ENCODE measurements around the gene EPS15.

Gene EPS15

DNA sequence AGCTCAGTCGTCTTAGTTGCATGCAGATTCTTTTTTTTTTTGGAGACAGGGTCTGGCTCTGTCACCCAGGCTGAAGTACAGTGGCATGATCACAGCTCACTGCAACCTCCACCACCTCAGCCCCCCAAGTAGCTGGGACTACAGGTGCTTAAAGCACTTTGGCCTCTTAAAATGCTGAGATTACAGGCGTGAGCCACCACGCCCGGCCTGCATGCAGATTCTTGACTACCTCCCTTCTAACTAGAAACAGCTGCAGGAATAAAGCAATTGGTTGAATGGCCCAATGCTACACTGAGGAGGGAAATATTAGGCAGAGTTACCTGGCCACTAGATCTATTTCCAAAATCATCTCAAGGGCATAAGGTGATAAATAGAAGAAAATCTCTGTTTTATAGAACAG, 159.2 kb downstream of the EPS15 start:
- ATAC-seq = no peak
- no peak for TF ChIP-seq GLIS3 (CRISPR knock-in tag; IDR thresholded peaks at IDR 0.05)

DNA sequence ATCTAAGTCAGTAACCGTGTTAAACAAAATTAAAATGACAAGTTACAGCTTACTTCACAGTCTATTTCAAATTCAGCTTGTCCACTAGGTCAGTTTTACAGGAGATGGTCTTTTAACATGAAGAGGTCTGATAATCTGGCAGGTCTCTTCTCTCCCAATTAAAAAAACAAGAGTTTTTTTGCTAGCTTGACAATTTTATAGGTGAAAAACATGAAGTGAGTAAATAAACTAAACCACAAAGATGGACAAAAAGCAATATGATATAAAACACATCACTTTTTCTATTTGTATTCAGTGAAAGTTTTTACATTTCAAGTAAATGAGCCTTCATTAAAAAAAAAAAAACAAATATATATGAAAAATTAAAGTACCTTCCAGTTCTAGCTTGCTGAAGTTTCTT, 163.7 kb downstream of the EPS15 start:
- TF ChIP-seq PPARA (CRISPR knock-in tag; IDR thresholded peaks at IDR 0.05; ENCODE audit: borderline replicate concordance) (no peak), ISL1 (CRISPR knock-in tag; IDR thresholded peaks at IDR 0.05) (no peak), TCF4 (CRISPR knock-in tag; IDR thresholded peaks at IDR 0.05; ENCODE audit: borderline replicate concordance) (no peak), BACH2 (CRISPR knock-in tag; IDR thresholded peaks at IDR 0.05; ENCODE audit: borderline replicate concordance) (no peak), ESRRG (CRISPR knock-in tag; IDR thresholded peaks at IDR 0.05) (no peak), ZC3H10 (CRISPR knock-in tag; IDR thresholded peaks at IDR 0.05) (no peak), ZNF70 (CRISPR knock-in tag; IDR thresholded peaks at IDR 0.05) (no peak), ARNTL (CRISPR knock-in tag; IDR thresholded peaks at IDR 0.05; ENCODE audit: borderline replicate concordance, low read depth) (no peak), RARB (CRISPR knock-in tag; IDR thresholded peaks at IDR 0.05) (no peak), TOX (CRISPR knock-in tag; IDR thresholded peaks at IDR 0.05; ENCODE audit: borderline replicate concordance) (no peak), ZFP30 (CRISPR knock-in tag; IDR thresholded peaks at IDR 0.05) (no peak), OSR1 (CRISPR knock-in tag; IDR thresholded peaks at IDR 0.05) (no peak), ZFP3 (CRISPR knock-in tag; IDR thresholded peaks at IDR 0.05) (no peak), ZNF8 (CRISPR knock-in tag; IDR thresholded peaks at IDR 0.05) (no peak), SNAI2 (CRISPR knock-in tag; IDR thresholded peaks at IDR 0.05) (no peak)
- TF ChIP-seq, protein P1, sequence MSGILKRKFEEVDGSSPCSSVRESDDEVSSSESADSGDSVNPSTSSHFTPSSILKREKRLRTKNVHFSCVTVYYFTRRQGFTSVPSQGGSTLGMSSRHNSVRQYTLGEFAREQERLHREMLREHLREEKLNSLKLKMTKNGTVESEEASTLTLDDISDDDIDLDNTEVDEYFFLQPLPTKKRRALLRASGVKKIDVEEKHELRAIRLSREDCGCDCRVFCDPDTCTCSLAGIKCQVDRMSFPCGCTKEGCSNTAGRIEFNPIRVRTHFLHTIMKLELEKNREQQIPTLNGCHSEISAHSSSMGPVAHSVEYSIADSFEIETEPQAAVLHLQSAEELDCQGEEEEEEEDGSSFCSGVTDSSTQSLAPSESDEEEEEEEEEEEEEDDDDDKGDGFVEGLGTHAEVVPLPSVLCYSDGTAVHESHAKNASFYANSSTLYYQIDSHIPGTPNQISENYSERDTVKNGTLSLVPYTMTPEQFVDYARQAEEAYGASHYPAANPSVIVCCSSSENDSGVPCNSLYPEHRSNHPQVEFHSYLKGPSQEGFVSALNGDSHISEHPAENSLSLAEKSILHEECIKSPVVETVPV (CRISPR knock-in tag; IDR thresholded peaks at IDR 0.05) = no peak
- TF ChIP-seq, protein P2, sequence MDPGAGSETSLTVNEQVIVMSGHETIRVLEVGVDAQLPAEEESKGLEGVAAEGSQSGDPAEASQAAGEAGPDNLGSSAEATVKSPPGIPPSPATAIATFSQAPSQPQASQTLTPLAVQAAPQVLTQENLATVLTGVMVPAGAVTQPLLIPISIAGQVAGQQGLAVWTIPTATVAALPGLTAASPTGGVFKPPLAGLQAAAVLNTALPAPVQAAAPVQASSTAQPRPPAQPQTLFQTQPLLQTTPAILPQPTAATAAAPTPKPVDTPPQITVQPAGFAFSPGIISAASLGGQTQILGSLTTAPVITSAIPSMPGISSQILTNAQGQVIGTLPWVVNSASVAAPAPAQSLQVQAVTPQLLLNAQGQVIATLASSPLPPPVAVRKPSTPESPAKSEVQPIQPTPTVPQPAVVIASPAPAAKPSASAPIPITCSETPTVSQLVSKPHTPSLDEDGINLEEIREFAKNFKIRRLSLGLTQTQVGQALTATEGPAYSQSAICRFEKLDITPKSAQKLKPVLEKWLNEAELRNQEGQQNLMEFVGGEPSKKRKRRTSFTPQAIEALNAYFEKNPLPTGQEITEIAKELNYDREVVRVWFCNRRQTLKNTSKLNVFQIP (CRISPR knock-in tag; IDR thresholded peaks at IDR 0.05; ENCODE audit: borderline replicate concordance, low read depth) = no peak
- TF ChIP-seq, protein P3, sequence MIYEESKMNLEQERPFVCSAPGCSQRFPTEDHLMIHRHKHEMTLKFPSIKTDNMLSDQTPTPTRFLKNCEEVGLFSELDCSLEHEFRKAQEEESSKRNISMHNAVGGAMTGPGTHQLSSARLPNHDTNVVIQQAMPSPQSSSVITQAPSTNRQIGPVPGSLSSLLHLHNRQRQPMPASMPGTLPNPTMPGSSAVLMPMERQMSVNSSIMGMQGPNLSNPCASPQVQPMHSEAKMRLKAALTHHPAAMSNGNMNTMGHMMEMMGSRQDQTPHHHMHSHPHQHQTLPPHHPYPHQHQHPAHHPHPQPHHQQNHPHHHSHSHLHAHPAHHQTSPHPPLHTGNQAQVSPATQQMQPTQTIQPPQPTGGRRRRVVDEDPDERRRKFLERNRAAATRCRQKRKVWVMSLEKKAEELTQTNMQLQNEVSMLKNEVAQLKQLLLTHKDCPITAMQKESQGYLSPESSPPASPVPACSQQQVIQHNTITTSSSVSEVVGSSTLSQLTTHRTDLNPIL (CRISPR knock-in tag; IDR thresholded peaks at IDR 0.05; ENCODE audit: low read depth) = no peak
- TF ChIP-seq, protein P4, sequence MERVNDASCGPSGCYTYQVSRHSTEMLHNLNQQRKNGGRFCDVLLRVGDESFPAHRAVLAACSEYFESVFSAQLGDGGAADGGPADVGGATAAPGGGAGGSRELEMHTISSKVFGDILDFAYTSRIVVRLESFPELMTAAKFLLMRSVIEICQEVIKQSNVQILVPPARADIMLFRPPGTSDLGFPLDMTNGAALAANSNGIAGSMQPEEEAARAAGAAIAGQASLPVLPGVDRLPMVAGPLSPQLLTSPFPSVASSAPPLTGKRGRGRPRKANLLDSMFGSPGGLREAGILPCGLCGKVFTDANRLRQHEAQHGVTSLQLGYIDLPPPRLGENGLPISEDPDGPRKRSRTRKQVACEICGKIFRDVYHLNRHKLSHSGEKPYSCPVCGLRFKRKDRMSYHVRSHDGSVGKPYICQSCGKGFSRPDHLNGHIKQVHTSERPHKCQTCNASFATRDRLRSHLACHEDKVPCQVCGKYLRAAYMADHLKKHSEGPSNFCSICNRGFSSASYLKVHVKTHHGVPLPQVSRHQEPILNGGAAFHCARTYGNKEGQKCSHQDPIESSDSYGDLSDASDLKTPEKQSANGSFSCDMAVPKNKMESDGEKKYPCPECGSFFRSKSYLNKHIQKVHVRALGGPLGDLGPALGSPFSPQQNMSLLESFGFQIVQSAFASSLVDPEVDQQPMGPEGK (CRISPR knock-in tag; IDR thresholded peaks at IDR 0.05; ENCODE audit: borderline replicate concordance) = no peak
- no peak for ATAC-seq

DNA sequence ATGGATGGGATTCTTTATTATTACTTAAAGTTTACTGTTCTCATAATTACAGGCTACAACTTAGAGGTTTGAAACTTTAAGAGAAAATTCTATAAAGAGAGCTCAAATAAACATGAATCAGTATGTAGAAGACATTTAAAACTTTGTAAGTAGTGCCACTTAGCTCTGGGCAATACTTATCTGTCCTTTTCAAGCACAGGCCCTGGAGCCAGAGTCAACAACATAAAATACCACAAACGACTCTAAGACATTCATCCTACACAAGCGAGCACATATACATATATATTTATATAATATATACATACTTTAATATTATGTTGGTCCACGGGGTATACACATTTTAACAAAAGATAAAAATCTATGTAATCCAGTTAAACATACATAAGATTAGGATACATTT, 164.7 kb downstream of the EPS15 start:
- ATAC-seq = no peak
- TF ChIP-seq PPARA (CRISPR knock-in tag; IDR thresholded peaks at IDR 0.05; ENCODE audit: borderline replicate concordance) (no peak), ZFP30 (CRISPR knock-in tag; IDR thresholded peaks at IDR 0.05) (no peak), ZNF565 (CRISPR knock-in tag; conservative IDR thresholded peaks at IDR 0.05; ENCODE audit: low read depth) (no peak)
- TF ChIP-seq, protein P3 (CRISPR knock-in tag; IDR thresholded peaks at IDR 0.05; ENCODE audit: low read depth) = no peak

DNA sequence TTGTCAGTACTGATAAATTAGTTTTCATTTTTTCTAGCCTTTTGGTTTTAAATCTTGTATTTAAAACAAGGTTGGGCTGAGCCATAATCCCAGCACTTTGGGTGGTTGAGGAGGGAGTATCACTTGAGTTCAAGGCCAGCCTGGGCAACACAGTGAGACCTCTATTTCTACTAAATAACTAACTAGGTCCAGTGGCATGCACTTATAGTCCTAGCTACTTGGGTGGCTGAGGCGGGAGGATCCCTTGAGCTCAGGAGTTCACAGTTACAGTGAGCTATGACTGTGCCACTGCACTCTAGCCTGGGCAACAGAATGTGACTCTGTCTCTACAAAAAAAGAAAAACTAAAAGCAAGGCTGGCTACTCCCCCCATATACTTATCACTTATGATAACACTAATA, 167.2 kb downstream of the EPS15 start:
- TF ChIP-seq, protein P1 (CRISPR knock-in tag; IDR thresholded peaks at IDR 0.05) = no peak
- TF ChIP-seq, protein P3 (CRISPR knock-in tag; IDR thresholded peaks at IDR 0.05; ENCODE audit: low read depth) = no peak
- TF ChIP-seq SNAI2 (CRISPR knock-in tag; IDR thresholded peaks at IDR 0.05) = no peak
- no peak for ATAC-seq
